Measurements from ENCODE around the gene ADAMTS12.

DNA sequence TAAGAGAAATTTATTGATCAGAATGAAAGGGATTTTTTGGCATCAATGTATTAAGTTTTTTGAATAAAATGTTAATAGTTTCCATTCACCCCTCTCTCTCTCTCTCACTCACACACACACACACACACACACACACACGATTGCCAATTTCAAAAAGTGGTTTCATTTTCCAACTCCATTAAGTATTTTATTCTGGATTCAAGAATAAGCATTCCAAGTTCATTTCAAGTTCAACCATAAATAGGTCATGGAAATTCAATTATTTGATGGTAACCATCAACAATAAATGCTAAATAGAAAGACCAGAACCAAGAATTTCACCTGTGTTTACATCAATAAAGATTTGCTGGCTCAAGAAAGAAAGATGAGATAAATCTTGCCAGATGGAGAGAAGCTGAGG is 171.6 kb downstream of the ADAMTS12 start:
- TF ChIP-seq, protein P1, sequence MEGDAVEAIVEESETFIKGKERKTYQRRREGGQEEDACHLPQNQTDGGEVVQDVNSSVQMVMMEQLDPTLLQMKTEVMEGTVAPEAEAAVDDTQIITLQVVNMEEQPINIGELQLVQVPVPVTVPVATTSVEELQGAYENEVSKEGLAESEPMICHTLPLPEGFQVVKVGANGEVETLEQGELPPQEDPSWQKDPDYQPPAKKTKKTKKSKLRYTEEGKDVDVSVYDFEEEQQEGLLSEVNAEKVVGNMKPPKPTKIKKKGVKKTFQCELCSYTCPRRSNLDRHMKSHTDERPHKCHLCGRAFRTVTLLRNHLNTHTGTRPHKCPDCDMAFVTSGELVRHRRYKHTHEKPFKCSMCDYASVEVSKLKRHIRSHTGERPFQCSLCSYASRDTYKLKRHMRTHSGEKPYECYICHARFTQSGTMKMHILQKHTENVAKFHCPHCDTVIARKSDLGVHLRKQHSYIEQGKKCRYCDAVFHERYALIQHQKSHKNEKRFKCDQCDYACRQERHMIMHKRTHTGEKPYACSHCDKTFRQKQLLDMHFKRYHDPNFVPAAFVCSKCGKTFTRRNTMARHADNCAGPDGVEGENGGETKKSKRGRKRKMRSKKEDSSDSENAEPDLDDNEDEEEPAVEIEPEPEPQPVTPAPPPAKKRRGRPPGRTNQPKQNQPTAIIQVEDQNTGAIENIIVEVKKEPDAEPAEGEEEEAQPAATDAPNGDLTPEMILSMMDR (IDR thresholded peaks at IDR 0.05) = no peak
- TF ChIP-seq POLR2A (IDR thresholded peaks at IDR 0.05) = no peak

All from body of pancreas (tissue), 4 donors.